A673 (cell line): ENCODE data around the gene SNRNP70. TPM values are rescaled to one million over a fixed set of nuclear protein-coding genes. Genes with fewer than 3 reads are reported as not detected.

Experiments
- BruUV-seq: library from RNA; stranded (reverse); fragments of 400-500 nt; replicated peaks from 2 replicates; lab custom pipeline; 2021; lab: Mats Ljungman, UMichigan
- CTCF ChIA-PET: fragments of 300-600 bp; sonication (Branson Sonifier 250); formaldehyde crosslinking; loops from one replicate; lab custom pipeline; 2022; ENCODE audit warnings: antibody characterized with exemption; lab: Charles Lee
- POLR2A ChIA-PET: fragments of 300-600 bp; sonication (Branson Sonifier 250); formaldehyde crosslinking; loops from one replicate; lab custom pipeline; 2022; ENCODE audit warnings: antibody characterized with exemption; ENCODE audit not compliant: low non-redundant PET; lab: Charles Lee
- DNase-seq: peaks from one replicate; pipeline ENCODE4 v3.0.0-alpha.2; 2015; ENCODE audit warnings: low spot score
- H3K27ac ChIP-seq: fragments of 200-600 bp; sonication (generic); 2 replicates; pipeline ENCODE4 v1.5.1; 2016; ENCODE audit warnings: mixed run types, low read depth, mild to moderate bottlenecking, mixed read lengths, antibody characterized with exemption, low read length; ENCODE audit not compliant: poor library complexity, severe bottlenecking
- H3K27me3 ChIP-seq: fragments of 200-600 bp; sonication (generic); replicated peaks from 2 replicates; pipeline ENCODE4 v1.6.1; 2017; ENCODE audit warnings: mixed run types, low read depth, mild to moderate bottlenecking, mixed read lengths, antibody characterized with exemption, low read length; ENCODE audit not compliant: insufficient read depth, poor library complexity
- H3K36me3 ChIP-seq: fragments of 200-600 bp; sonication (generic); 2 replicates; pipeline ENCODE4 v1.6.1; 2016; ENCODE audit warnings: mixed run types, mild to moderate bottlenecking, mixed read lengths, antibody characterized with exemption, low read length; ENCODE audit not compliant: insufficient read depth, poor library complexity, severe bottlenecking
- H3K4me1 ChIP-seq: fragments of 200-600 bp; sonication (generic); 2 replicates; pipeline ENCODE4 v1.6.1; 2017; ENCODE audit warnings: mixed run types, mild to moderate bottlenecking, mixed read lengths, antibody characterized with exemption, low read length; ENCODE audit not compliant: insufficient read depth, poor library complexity, severe bottlenecking
- H3K4me3 ChIP-seq: fragments of 200-600 bp; sonication (generic); 2 replicates; pipeline ENCODE4 v1.5.1; 2016; ENCODE audit warnings: low read depth, mixed run types, mild to moderate bottlenecking, mixed read lengths, low read length; ENCODE audit not compliant: poor library complexity, severe bottlenecking
- H3K9me3 ChIP-seq: fragments of 200-600 bp; sonication (generic); 2 replicates; pipeline ENCODE4 v1.6.1; 2016; ENCODE audit warnings: mixed run types, low read depth, mild to moderate bottlenecking, mixed read lengths, antibody characterized with exemption, low read length; ENCODE audit not compliant: poor library complexity, severe bottlenecking
- EZH2 ChIP-seq: fragments of 200-600 bp; sonication (generic); IDR thresholded peaks from 2 replicates; pipeline ENCODE4 v1.6.1; 2017; ENCODE audit warnings: borderline replicate concordance, low read depth, mild to moderate bottlenecking, mixed read lengths, antibody characterized with exemption, low read length; ENCODE audit not compliant: poor library complexity, severe bottlenecking
- intact Hi-C: fragments of 100-400 bp; cut with micrococcal nuclease; formaldehyde crosslinking; loops from one replicate; pipeline ENCODE4 v1.10.0; 2022; ENCODE audit not compliant: unreplicated experiment
- total RNA-seq: library from RNA; stranded (reverse); gene quantifications from 2 replicates; pipeline ENCODE4 v1.2.3, GENCODE V29; 2021
- TF ChIP-seq, protein P1 (sequence below): fragments of 300-800, 200-600 bp; sonication (generic); conservative IDR thresholded peaks from 2 replicates; pipeline ENCODE4 v1.5.1; 2017; ENCODE audit warnings: low read depth, mild to moderate bottlenecking, antibody characterized with exemption, low read length, moderate library complexity, mixed read lengths

Gene SNRNP70
- total RNA-seq, 1 experiment from 2014 or later, result 295 TPM

- Histone ChIP-seq H3K9me3 (no peaks in the 10 kb centered on the region), H3K4me1 (peaks cover 18% of the 10 kb centered on the region), H3K36me3 (no peaks in the 10 kb centered on the region), H3K27ac (peak overlapping the region; percentile 97), H3K4me3 (peak overlapping the region; percentile 79), H3K27me3 (no peaks in the 10 kb centered on the region)
- no peak for DNase-seq
- intact Hi-C loops, result no loop called here
- TF ChIP-seq, protein P1, sequence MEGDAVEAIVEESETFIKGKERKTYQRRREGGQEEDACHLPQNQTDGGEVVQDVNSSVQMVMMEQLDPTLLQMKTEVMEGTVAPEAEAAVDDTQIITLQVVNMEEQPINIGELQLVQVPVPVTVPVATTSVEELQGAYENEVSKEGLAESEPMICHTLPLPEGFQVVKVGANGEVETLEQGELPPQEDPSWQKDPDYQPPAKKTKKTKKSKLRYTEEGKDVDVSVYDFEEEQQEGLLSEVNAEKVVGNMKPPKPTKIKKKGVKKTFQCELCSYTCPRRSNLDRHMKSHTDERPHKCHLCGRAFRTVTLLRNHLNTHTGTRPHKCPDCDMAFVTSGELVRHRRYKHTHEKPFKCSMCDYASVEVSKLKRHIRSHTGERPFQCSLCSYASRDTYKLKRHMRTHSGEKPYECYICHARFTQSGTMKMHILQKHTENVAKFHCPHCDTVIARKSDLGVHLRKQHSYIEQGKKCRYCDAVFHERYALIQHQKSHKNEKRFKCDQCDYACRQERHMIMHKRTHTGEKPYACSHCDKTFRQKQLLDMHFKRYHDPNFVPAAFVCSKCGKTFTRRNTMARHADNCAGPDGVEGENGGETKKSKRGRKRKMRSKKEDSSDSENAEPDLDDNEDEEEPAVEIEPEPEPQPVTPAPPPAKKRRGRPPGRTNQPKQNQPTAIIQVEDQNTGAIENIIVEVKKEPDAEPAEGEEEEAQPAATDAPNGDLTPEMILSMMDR, result no peak
- no peak for TF ChIP-seq EZH2
- CTCF ChIA-PET, result interaction anchor here (0.6 kb wide), 1 partner anchor 22 kb away, joined by 8 read pairs; no protein-coding TSS in a partner anchor
- POLR2A ChIA-PET, result interaction anchor here (0.6 kb wide), 1 partner anchor 31 kb away, joined by 6 read pairs; no protein-coding TSS in a partner anchor
- BruUV-seq, result no TSS peak
Measured at GRCh38 chr19:49117677-49118564, 32.7 kb downstream of the SNRNP70 start.

GRCh38 chr19:49118565-49119410 is 33.5 kb downstream of the SNRNP70 start, which contains the start of gene C19orf73:
TSS of gene C19orf73 (minus strand) at chr19:49119143. CDS start at chr19:49119022, 121 bp downstream.
- Histone ChIP-seq H3K36me3 (no peaks in the 10 kb centered on the region), H3K9me3 (no peaks in the 10 kb centered on the region), H3K4me1 (peaks cover 15% of the 10 kb centered on the region), H3K4me3 (peak within 1 kb of the TSS; percentile 79), H3K27me3 (no peaks in the 10 kb centered on the region), H3K27ac (peak within 1 kb of the TSS; percentile 97)
- CTCF ChIA-PET, result no interaction called here
- intact Hi-C loops, result no loop called here
- peak; percentile 96 for DNase-seq
- TF ChIP-seq, protein P1, result peak; percentile 38
- no peak for TF ChIP-seq EZH2
- TSS peak; percentile 76 for BruUV-seq
- POLR2A ChIA-PET, result interaction anchor here (0.8 kb wide), 1 partner anchor 21 kb away, joined by 5 read pairs; no protein-coding TSS in a partner anchor
